GM21723 (cell line): ENCODE data around the gene PRKAB1.
"Not testable (repeated sequence)": the region's sequence is repeated elsewhere in the genome, so short reads cannot be mapped to it uniquely, and the experiment has no call there.

Experiments used
- ATAC-seq: cut with Tn5 transposase; IDR thresholded peaks from one replicate; pipeline ENCODE4 v1.9.1; 2021; ENCODE audit warnings: mild to moderate bottlenecking, moderate library complexity; ENCODE audit not compliant: unreplicated experiment

Gene PRKAB1

DNA sequence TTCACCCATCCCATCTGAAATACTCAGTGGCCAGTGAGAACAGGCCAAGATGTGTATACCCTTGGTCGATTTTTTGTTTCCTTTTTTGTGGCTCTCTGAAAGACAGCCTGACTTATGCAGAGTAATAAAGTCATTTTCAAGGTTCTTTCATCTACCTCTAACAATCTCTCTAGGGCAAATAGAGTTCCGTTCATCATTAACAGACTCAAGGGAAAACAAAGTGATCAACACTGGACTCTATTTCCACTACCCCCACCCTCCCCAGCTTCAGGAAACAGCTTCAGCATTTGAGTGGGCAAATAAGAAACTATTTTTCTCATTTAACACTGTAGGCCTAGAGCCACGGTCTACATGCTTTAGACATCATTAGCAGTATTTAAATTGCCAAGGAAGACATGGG is 15.9 kb downstream of the PRKAB1 start:
- no peak for ATAC-seq

DNA sequence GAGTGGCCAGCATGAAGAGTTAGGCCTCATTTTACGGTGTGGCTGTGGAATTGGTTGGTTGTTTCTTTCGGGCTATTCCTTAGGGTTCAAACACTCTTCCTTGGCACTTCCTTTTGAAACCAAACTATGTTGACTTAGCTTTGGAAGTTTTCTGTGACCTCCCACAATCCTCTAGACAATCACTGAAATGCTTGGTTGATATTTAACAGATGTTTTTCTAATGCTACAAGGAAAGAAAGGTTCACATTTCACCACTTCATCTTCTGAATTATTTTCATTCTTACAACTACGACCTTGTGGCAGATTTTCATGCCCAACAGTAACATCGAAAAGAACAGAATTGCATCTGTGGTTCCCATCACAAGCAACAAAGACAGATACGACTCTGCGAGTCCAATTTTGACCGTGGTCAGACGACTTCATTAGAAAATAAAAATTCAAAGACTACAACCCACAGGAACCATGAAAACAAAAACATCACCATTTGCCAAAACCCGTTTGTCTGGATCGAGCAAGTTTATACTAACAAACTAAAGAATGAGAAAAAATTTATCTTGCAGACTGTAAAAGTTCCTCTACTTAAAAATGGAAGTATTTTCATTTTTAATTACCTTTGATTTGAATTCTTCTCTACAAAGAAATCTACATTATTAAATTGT is 16.9 kb downstream of the PRKAB1 start:
- ATAC-seq: no peak

DNA sequence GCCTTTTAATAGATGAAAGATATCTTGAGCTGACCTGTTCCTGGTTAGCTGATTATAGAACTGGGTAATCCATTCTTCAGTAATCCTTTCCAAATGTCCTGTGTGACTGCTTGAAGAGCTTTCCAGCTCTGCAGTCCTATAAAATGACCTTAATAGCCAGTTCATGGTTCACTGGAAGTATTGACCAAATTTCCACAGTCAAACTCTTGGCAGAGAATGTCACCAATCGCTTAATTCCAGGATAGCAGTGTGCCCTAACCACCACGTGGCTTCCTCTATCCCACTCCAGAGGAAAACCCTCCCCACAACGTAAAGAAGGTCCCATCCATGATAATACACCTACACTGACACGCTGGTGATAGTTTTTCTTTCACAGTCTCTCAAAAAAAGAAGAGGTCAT is 17.4 kb downstream of the PRKAB1 start:
- ATAC-seq: no peak

DNA sequence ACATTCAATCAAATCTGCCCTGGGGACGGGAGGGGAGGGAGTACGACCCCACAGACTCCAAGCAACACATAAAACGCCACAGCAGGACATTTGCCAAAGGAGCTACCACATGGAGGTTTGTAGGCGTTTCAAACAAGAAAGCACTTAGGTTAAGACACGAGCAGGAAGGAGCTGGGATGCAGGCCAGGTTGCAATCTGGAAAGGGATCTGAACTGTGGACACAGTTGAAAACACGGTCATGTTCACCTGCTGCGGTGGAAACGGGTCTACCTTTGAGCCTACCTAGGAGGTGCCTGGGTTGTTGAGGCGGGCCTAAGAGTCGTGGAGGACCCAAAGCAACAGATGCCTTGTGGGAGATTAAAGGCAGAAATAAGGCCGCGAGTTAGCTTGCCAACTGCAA is 18.4 kb downstream of the PRKAB1 start:
- no peak for ATAC-seq

DNA sequence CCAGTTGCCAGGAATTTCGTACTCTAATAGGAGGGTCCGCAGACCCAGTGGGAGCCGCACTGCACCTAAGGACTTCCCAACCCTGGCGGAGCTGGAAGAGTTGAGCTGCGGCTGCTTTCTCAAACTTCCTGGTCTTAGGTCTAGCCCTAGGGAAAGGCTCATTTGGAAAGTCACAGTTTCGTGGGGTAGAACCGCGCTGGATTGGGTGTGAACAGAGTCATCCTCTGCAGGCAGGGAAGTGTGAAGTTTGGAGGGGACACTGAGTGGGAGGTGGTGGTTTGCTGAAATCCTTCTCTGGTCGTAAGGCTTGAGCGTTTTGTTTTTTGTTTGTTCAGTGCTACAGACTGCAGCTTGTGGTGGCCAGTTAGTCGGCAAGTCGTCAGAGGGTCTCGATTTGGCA is 18.8 kb downstream of the PRKAB1 start:
- no peak for ATAC-seq

DNA sequence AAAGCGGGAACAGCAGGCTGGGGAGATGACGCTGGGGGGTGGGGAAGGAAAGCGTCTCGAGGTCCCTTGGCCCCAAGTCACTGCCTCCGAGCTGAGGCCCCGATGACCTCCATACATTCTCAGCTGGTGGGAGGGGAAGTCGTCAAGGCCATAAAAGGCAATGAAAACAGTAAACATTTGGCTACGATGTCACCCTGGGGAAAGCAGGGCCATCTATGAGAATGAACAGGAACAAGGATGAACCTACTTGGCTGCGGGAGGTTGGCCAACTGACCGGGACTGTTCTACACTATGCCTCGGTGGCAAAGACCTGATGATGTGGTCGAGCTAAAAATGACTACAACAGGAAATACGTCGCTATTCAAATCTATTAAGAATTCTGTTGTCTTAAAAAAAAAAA is 19.5 kb downstream of the PRKAB1 start:
- no peak for ATAC-seq

DNA sequence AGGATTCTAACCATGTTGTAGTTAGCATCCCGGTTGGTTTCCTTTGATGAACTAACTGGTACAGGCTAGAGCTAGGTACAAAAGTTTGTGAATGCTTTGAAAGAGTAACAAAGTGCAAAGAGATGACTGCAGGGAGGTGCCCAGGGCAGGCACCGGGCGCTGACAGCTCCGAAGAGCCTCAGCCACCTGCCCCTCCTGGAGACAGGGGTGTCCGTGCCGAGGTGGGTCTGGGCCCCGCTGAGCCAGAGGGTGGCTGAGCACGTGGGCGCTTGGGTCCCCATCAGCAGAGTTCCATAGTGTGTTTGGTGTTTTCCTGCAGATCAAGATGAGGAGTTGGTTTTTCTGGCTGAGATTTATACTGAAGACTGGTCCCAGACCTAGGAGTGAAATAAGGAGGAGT is 19.9 kb downstream of the PRKAB1 start:
- no peak for ATAC-seq

DNA sequence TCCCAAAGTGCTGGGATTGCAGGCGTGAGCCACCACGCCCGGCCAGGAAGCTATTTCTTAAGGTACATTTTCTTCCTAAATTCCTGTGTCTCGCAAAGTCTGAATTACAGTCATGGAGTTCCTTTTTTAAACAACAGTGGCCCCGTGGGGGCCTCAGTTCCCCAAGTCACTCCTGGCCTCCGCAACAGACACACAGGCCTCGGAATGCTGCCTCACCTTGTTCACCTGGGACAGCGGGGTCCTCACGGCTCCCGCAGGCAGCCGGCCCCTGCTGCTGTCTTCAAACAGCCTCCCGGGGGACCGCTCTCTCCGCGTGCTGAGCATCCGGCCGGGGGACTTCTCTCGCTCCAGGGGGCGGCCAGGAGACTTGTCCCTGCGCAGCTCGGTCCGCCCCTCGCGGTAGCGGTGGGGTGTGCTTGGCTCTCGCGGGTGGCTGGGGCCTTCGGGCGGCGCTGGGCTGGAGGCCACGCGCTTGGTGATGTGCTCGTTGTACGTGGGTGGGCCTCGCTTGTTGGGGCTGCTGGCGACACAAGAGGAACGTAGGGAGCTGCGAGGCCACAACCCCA is 22.1 kb downstream of the PRKAB1 start:
- ATAC-seq: no peak

DNA sequence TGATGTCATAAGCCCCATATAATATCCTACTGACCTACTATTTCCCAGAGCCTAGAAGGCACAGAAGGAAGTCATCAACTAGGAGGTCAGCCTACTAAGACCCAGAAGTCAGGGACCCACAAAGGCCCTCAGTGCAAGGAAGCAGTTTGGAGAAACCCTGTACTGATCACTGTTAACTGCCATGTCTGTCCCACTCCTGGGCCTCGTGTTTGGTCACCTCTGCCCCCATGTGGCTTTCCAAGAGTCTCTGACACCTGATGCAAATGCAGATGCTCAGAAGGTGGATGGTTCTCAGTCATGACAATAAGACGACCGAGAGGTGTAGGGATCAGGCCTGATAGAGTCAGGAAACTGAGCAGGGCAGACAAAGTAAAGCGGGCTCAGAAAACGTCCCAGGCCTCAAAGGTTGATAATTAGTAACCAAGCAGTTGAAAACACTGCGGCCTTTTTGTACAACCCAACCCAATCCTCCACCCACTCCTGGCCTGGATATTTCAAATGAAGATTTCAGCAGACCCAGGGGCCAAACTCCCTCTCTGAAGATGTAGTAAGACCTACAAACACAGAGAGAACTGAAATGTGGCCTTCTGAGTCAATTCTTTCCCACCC is 23.4 kb downstream of the PRKAB1 start:
- ATAC-seq: no peak

DNA sequence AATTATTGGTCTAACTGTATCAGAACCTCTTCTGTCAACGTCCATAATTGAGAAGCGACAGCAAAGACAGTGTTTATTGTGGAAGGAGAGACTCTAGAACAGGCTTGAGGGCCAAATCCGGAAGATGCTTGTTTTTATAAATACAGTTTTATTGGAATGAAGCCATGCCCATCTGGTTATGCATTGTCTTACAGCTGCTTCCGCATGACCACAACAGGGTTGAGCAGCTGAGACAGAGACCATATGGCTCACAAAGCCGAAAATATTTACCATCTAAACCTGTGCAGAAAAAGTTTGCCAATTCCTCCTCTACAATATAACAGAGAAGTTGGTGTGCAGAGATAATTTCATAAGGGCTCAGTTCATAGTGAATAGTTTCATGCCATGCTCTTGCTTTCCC is 24.5 kb downstream of the PRKAB1 start:
- no peak for ATAC-seq

DNA sequence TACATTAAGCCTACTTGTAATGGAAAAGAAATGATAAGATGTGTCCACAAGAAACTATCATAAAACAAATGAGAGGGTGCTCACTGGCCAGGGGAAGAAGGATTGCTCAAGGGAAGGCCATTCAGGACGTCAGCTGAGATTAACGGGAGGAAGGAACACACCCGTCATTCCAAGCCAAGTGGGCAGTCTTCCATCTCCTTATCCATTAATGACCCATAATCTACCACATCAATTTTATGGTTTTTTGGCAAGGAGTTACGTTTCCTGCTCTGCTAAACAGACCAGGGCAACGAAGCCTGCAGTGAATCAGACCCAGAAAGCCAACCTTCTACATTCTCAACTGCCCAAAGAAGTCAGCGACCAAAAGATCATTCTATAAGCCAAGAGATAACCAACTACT is 25.1 kb downstream of the PRKAB1 start:
- no peak for ATAC-seq

DNA sequence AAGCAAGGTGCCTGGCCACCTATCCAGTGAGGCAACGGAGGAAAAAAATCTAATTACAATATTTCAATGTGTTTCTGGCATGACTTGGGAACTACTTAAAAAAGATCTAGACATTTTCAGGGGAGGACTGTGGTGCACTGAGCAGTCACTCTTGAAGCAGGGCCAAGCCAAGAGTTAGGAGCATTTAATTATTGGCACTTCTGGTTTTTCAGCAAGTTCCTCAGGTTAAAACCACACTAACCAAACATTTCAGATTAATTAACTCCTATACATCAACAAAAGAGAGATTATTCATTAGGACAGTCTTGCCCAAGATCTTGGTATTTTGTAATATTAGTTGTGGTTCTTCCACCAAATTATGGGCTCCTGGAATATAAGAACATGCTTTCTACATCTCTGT is 25.6 kb downstream of the PRKAB1 start:
- ATAC-seq: no peak

DNA sequence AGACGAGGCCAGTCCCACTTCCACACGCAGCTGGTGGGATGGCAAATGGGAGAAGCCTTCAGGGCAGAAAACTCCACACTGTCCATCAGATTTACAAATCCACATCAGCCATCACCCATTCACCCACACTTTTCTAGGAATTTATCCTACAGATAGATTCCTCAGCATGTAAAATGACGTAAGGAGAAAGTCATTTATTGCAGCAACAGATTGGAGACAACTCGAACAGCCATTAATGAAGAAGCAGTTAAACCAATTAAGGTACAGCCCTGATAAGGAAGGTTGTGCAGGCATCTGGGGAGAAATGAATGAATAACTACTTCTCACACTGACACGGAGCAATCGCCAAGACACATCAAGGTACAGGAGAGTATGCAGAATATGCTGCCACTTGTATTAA is 26.2 kb downstream of the PRKAB1 start:
- no peak for ATAC-seq

DNA sequence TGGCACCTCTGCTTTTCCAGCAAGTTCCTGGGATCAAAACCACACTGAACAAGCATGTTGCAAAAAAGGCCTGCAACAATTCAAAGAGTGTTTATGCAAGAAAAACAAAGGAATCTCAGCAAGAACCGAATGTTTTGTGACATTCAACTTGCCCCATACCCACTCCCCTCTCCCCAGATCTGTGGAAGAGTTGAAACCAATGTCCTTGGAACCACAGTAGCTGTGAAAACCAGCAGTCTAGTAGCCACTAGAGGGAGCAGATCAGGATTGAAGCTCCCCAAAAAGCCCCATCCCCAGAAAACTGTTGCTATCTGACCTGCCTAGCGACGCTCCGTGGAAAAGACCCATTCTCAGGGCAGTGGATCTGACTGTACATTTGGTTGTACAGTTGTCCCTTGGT is 27.1 kb downstream of the PRKAB1 start:
- no peak for ATAC-seq

DNA sequence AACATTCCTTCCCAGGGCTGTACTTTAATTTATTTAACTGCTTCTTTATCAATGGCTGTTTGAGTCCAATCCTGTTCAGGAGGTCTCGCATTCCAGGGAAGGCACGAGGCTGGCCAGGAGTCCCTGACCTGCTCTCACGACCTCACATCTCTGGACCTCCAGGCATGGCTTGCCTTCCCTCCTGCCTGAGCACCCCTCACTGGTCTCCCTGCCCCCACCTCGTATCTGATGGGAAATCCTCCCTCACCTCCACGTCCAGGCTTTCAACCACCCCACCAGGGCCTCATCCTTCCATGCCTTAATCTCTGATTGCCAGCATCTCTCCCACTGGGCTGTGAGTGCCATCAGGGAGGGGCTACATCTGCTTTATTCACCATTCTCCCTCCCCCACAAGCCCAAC is 29.0 kb downstream of the PRKAB1 start:
- no peak for ATAC-seq

DNA sequence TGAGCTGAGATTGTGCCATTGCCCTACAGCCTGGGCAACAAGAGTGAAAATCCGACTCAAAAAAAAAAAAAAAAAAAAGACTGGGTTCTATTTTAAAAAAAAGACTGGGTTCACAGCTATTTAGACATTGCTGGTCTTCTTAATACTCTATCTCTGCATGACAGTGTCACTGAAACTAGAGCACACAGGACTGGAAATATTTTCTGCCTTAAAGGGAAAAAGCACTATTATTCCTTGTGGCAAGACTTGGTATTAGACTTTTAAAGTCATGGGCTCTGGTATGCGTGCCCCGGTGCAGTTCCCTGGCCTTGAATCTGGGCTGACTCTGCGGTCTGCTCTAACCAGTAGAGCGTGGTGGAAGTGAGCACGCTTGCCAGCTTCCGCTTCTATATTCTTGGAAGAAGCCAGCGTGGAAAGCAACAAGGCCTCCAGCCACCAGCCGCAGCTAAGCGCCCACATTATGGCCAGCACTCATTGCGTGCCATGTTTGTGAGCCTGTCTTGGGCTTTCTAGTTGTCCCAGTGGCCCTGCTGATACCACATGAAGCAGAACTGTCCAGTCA is 31.3 kb downstream of the PRKAB1 start:
- no peak for ATAC-seq

DNA sequence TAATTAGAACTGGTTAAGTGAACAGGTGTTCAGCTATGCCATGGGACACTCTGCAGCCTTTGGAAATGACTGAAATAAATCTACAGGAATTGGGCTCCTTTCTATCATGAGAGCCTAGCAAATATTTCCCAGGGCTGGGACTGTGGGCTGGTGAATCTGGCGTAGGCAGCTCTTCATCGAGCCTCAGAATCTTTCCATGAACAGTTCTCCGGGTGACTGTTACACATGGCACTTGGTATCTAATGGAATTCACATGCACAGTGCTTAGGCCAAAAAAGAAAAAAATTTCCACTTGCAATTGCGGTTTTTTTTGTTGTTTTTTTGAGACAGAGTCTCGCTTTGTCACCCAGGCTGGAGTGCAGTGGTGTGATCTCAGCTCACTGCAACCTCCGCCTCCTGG is 32.1 kb downstream of the PRKAB1 start:
- no peak for ATAC-seq

DNA sequence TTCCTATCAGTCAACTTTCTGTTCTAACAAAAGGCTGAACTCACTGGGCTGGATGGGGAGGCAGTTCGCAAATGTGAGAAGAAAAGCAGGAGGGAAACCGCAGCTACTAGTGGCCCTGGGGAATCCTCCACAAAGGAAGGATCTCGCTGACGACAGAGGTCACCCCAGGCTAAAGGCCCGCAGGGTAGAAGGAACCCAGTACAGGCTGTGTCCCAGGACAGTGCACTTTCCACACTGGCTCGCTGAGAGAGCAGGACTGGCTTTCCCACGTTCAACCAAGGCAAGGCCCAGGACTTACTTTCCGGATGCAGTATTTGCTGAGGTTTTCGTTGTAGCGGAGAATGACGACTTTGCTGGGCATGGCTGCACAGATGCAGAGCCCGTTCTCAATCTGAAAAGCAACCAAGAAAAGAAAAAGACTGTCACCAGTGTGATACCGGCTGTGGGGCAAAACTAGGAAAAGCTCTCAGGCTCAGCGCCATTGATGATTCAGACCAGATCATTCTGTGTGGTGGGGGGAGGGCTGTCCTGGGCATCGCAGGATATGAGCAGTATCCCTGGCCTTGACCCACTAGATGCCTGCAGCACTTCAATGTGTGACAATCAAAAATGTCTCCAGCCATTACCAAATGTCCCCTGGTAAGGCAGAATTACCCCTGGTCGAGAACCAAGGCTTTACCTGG is 36.3 kb downstream of the PRKAB1 start:
- no peak for ATAC-seq

DNA sequence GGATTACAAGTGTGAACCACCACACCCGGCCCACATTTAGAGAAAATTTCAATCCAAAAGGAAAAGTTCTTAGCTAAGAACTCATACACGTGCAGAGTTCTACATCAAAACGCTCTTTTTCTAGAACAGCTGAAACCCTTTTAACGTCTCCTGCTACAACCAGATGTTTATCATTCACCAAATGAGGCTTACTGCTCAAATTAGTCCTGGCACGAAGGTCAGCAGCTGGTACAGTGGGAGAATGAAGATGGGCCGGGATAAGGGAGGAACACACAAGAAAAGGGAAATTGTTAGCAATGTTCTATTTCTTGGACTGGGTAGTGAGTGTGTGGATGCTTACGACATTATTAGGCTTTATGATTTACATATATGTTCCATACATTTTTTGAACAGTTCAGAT is 37.2 kb downstream of the PRKAB1 start:
- ATAC-seq: no peak

DNA sequence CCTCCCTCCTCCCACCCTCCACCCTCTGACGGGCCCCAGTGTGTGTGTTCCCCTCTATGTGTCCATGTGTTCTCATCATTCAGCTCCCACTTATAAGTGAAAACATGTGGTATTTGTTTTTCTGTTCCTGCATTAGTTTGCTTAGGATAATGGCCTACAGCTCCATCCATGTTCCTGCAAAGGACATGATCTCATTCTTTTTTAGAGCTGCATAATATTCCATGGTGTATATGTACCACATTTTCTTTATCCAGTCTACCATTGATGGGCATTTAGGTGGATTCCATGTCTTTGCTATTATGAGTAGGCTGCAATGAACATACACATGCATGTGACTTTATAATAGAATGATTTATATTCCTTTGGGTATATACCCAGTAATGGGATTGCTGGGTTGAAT is 38.5 kb downstream of the PRKAB1 start:
- not testable (repeated sequence) for ATAC-seq

DNA sequence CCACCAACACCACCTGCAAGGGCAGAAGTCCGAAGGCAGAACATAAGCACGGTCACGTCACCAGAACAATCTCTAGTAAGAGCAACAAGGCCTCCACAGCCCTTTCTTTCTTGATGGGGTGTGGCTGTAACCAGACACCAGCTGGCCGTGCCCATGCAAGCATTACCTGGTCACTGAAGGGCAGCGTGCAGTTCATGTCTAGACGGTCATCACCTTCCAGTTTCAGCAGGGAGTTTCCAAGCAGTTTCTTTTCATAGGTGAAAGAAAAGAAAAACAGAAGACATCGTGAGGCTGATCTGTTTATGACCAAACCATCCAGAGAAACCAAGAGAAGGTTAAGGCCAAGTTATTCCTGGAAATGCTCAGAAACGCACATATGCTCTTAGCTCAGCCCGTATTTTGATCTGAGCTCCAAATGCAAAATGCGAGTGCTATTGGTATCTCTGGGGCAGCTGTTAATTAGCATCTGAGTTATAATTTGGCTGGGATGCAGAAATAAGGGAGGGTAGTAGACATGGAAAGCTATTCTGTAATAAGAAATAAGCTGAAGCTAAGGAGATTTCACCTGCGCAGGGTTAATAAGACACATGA is 42.5 kb downstream of the PRKAB1 start:
- no peak for ATAC-seq
